PFSK-1 (cell line): Measurements from ENCODE around the gene UGP2.

Experiments used
- POLR2AphosphoS5 ChIP-seq: IDR thresholded peaks from 2 replicates; pipeline ENCODE4 v1.6.1; 2012; ENCODE audit warnings: low read depth, mild to moderate bottlenecking, control low read depth, low read length, moderate library complexity
- TAF1 ChIP-seq: IDR thresholded peaks from 2 replicates; pipeline ENCODE4 v1.6.1; 2012; ENCODE audit warnings: low read length, control low read depth, borderline replicate concordance; ENCODE audit not compliant: insufficient read depth

DNA sequence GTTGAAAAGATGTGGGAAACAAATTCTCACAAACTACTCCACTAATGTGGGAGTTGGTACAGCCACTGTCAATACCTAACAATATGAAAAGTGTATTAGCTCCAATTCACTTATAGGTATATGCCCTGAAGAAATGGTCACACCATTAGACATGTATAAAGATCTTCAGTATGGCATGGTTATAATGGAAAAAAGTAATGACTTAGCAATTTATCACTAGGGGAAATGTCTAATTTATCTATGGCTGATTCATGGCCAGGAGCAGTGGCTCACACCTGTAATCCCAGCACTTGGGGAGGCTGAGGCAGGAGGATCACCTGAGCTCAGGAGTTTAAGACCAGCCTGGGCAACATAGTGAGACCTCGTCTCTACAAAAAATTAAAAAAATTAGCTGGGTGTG is 52.5 kb downstream of the UGP2 start:
- no peak for TF ChIP-seq POLR2AphosphoS5
- TF ChIP-seq TAF1 = no peak
